ENCODE measurements around the gene HSF5. TPM values are rescaled to one million over a fixed set of nuclear protein-coding genes. Genes with fewer than 3 reads are reported as not detected.

HSF5 gene
- total and polyA plus RNA-seq, 5 donors: 0.02 to 0.23 (median 0.07) TPM; not detected in 1

DNA sequence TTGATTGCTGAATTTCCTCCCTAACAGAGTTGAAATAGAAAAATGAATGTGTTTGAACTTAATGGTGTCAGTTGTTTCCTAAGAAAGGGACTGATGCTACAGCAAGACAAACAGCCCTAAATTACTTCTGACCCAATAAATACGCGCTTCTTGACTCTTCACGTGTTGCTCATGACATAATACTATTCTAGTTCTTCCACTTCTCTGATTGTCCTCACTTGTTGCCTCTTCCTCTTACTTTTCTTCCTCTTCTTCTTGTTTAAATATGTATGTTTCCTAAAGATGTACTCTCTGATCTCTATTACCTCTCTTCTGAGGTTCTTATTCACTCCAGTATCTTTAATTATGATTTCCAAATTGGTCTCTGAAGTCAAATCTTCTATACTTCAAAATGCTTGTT, 103.3 kb downstream of the HSF5 start:
- no peaks in the 10 kb centered on the region for H3K9me3 ChIP-seq (ENCODE audit: control insufficient read depth, low read length)
- ATAC-seq: no peak
- 79% methylated on average over 3 of the region's 3 CpGs for WGBS

DNA sequence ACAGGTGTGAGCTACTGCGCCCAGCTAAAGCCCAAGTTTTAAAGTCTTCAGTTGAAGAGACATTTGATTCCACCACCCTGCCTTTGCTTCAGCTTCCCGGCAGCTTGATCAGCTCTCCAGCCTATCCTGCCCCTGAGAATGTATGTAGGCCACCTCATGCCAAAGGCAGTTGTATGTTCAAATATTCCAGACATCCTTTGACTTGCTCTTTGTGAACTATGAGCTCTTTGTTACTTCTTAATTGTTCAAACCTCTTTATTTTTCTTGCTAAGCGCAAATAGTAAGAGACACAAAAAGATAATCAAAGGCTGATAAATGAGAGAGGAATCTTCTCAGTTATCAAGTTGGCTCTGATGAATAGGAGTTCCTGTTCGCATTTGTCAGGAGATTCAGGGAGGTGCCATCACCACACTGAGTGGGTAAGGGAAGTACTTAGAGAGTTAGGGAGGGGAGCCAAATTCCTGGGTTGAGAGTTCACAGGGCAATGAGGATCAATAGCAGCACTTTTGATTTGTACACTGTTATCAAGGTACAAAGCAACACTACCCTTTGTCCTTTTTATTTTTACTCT, 104.2 kb downstream of the HSF5 start:
- 54% methylated on average over 4 of the region's 4 CpGs for WGBS
- intact Hi-C loops (cut with DNase I): no loop called here

More for the DNA sequence above, 103.3 kb downstream of the HSF5 start:
- no peaks in the 10 kb centered on the region for H3K4me1 ChIP-seq (ENCODE audit: control insufficient read depth, insufficient read depth, low read length)
- H3K4me3 ChIP-seq (ENCODE audit: low read length): no peak overlapping the region
- no peak overlapping the region for H3K27ac ChIP-seq (ENCODE audit: low read length)
- no peak for DNase-seq
- intact Hi-C loops (cut with DNase I): no loop called here
- no peaks in the 10 kb centered on the region for H3K27me3 ChIP-seq (ENCODE audit: control insufficient read depth, insufficient read depth)

DNA sequence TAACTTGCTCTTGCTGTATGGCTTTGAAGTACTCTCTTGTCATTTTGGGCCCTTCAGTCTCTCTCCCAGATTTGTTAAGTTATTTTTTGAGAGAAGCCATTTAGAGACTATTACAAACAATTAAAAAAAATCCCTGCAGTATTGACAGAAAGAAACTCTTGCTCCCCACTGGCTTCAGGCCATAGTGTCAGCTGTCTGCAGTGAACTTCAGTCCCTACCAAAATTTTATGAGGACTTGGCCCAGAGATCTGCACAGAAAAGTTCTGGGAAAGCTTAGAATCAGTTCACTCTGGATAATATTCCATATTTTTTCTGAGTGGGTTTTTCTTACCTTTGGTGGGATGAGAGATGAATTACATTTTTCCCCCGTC, 105.4 kb downstream of the HSF5 start:
- Histone ChIP-seq H3K27me3 (ENCODE audit: control insufficient read depth, insufficient read depth) (no peaks in the 10 kb centered on the region), H3K4me3 (ENCODE audit: low read length) (no peak overlapping the region), H3K4me1 (ENCODE audit: control insufficient read depth, insufficient read depth, low read length) (no peaks in the 10 kb centered on the region), H3K9me3 (ENCODE audit: control insufficient read depth, low read length) (no peaks in the 10 kb centered on the region), H3K27ac (ENCODE audit: low read length) (no peak overlapping the region)
- 78% methylated on average over 1 of the region's 1 CpG for WGBS
- DNase-seq (no peak), ATAC-seq (no peak)
- intact Hi-C loops (cut with DNase I): no loop called here

More for the DNA sequence above, 104.2 kb downstream of the HSF5 start:
- no peak overlapping the region for H3K27ac ChIP-seq (ENCODE audit: low read length)
- no peaks in the 10 kb centered on the region for H3K4me1 ChIP-seq (ENCODE audit: control insufficient read depth, insufficient read depth, low read length)
- H3K9me3 ChIP-seq (ENCODE audit: control insufficient read depth, low read length): no peaks in the 10 kb centered on the region
- DNase-seq (no peak), ATAC-seq (peak in 1 of 2 donors; percentile 42)
- H3K4me3 ChIP-seq (ENCODE audit: low read length): no peak overlapping the region
- H3K27me3 ChIP-seq (ENCODE audit: control insufficient read depth, insufficient read depth): no peaks in the 10 kb centered on the region

DNA sequence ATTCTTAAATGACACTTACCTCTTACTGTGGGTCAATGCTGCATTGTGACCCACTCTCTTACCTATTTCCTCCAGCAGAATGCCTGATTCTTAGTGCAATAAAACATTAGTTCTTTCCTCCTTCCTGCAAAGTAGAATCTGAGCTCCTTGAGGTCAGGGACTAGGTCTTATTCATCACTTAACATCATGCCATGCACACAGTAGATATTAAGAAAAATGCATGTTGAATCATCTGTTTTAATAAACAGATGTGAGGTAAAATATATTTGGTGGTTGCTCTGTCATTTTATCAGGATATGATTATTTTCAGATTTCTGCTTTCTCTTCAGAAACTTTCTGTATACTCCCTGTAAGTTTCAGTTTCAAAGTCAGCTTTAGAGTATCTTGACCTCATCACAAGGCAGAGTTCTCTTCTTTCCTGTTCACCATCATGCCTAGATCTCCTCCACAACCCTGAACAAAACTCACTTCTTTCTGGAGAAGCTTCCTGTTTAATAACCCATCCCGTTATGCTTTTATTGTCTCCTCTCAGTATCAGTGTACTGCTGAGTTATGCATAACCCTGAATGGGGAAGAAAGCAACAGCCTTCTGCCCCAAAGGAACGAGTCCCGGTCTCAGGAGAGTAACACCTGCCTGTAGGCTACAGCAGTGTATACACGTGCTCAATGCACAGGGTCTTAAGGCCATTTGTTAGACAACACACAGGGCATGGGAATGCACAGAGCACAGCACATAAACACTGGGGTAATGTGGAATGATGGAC, 105.9 kb downstream of the HSF5 start:
- H3K4me3 ChIP-seq (ENCODE audit: low read length): no peak overlapping the region
- 49% methylated on average over 4 of the region's 4 CpGs for WGBS
- H3K27me3 ChIP-seq (ENCODE audit: control insufficient read depth, insufficient read depth): no peaks in the 10 kb centered on the region
- no peaks in the 10 kb centered on the region for H3K9me3 ChIP-seq (ENCODE audit: control insufficient read depth, low read length)
- no peaks in the 10 kb centered on the region for H3K4me1 ChIP-seq (ENCODE audit: control insufficient read depth, insufficient read depth, low read length)
- intact Hi-C loops (cut with DNase I): no loop called here
- no peak for ATAC-seq
- DNase-seq: no peak
- H3K27ac ChIP-seq (ENCODE audit: low read length): no peak overlapping the region

DNA sequence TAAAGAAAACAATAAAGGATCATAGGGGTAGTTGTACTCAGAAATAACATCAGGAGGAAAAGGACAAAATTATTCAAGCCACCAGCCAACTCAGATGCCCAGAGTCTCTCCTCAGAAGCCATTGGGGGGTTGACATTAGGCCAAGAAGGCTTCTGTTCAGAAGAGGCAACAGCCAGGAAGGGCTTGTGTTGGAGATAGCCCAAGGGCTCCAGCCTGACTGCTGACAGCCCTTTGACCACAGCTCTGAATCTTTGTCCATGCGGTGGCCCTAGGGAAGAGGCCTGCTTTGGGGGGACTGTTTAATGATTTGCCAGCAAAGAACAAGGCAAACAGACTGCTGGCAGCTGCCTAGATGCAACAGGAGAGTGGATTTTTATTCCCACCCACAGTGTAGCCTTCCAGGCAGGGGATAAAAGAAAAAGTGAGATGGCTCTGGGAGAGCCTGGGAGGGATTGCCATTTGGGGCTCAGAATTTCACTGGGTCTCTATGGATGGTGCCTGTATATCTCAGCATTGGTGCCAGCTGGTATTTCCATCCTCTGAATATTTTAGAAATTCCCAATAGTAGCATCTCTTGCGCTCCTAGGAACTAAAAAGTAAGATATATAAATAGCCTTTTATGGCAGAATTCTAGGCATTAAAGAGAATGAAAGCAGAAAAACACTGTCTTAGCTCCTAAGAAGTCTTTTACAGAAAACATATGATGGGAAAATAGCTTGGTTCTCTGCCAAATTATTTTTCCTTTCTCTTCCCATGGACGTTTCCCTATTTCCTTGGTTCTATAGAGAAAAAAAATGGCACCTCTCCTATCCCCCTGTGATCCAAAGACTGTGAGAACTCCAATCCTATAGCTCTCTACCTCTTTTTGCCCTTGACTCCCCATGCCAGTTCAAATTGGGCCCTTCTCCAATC, 106.8 kb downstream of the HSF5 start:
- ATAC-seq (no peak), DNase-seq (no peak)
- 42% methylated on average over 3 of the region's 3 CpGs for WGBS
- Histone ChIP-seq H3K27me3 (ENCODE audit: control insufficient read depth, insufficient read depth) (no peaks in the 10 kb centered on the region), H3K9me3 (ENCODE audit: control insufficient read depth, low read length) (no peaks in the 10 kb centered on the region), H3K4me3 (ENCODE audit: low read length) (no peak overlapping the region), H3K4me1 (ENCODE audit: control insufficient read depth, insufficient read depth, low read length) (no peaks in the 10 kb centered on the region), H3K27ac (ENCODE audit: low read length) (no peak overlapping the region)
- intact Hi-C loops (cut with DNase I): no loop called here

DNA sequence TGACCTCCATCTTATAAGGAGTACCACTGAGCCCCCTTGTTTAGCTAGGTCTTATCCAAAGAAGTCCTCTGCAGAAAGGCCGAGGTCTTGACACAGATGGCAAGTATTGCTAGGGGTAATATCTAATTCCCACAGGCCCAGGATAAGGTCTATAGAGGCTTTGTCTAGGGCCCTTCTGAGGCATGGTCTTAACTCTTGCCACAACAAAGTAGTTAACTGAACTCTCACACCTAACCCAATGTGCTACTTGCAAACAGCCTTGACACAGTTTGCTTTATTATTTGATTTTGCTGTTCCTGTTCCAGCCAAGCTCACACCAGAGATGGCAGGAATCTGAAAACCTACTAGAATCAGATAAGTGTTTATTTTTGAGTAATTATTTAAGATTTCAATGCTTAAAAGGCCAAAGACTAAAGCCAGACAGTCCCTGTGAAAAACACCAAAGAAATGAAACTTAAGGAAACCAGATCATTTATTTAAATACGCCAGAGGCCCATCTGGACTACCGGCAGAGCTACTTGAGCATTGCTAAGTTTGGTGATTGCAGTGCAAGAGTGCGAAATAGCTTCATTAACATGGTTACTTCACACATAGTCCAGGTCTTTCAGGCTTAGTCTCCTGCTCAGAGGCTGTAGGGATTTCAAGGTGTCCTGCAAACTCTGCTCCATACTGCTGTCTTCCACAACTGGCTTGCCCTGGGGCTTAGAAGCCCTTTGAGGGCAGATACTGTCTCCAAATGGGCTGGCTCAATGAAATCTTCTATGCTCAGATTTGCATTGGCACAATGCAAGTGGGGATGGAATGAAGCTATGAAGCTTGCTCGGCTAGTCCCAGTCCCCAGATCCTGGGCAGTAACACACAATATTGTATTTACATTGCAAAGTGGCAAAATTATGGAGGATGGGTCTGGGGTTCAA, 107.7 kb downstream of the HSF5 start:
- intact Hi-C loops (cut with DNase I): no loop called here
- Histone ChIP-seq H3K27ac (ENCODE audit: low read length) (no peak overlapping the region), H3K9me3 (ENCODE audit: control insufficient read depth, low read length) (no peaks in the 10 kb centered on the region), H3K4me3 (ENCODE audit: low read length) (no peak overlapping the region), H3K4me1 (ENCODE audit: control insufficient read depth, insufficient read depth, low read length) (no peaks in the 10 kb centered on the region), H3K27me3 (ENCODE audit: control insufficient read depth, insufficient read depth) (no peaks in the 10 kb centered on the region)
- ATAC-seq (no peak), DNase-seq (no peak)
- 90% methylated on average over 5 of the region's 5 CpGs for WGBS

DNA sequence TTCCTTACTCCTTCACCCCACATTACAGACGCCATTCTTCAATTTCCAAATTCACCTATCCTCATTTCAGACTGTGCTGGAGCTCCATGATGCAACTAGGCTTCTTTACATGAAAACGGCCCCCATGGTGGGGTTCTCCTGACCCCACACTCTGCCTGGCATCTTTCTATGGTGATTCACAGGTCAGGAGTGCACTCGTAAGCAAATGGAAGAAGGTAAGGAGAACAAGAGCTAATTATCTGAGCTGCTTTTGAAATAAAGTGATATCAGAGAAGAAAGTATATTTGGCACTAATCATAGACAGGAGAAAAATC, 108.7 kb downstream of the HSF5 start:
- ATAC-seq (no peak), DNase-seq (no peak)
- Histone ChIP-seq H3K27ac (ENCODE audit: low read length) (no peak overlapping the region), H3K9me3 (ENCODE audit: control insufficient read depth, low read length) (no peaks in the 10 kb centered on the region), H3K4me3 (ENCODE audit: low read length) (no peak overlapping the region), H3K4me1 (ENCODE audit: control insufficient read depth, insufficient read depth, low read length) (no peaks in the 10 kb centered on the region), H3K27me3 (ENCODE audit: control insufficient read depth, insufficient read depth) (no peaks in the 10 kb centered on the region)
- intact Hi-C loops (cut with DNase I): no loop called here
- WGBS: 66% methylated on average over 3 of the region's 3 CpGs

DNA sequence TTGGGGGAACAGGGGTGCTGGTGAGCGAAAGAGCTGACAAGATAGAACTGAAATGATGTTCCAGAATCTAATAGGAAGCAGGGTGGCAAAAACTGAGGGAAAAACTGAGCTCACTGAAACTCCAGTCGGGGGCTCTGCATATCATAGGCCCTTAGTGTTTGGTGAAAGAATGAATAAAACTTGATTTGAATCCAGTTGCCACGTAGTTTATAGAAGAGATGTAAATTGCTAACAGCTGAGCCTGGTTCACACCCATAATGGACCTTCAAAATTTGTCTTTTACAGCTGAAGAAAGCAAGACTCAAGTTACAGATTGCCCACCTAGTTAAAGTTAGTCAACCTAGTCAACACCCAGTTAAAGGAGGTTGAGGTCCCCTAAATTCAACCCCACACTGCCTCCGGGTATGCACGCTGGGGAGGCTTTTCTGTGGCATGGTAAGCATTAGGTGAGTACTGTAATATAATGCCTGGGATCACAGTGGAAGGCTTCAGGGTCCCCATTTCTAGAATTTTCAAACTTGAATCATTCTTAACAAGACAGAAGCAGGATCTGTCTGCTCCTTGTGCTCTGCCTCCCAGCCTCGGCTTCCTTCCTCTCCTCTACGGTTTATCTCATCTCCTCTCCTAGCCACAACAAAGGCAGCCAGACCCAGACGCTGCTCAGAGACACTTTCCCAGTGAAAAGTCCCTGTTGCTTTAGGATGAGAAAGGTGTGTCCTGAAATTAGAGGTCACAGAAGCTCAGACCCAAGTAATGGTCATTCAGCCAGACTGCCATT, 109.3 kb downstream of the HSF5 start:
- H3K4me1 ChIP-seq (ENCODE audit: control insufficient read depth, insufficient read depth, low read length): no peaks in the 10 kb centered on the region
- ATAC-seq (no peak), DNase-seq (no peak)
- WGBS: 56% methylated on average over 8 of the region's 8 CpGs
- no peak overlapping the region for H3K4me3 ChIP-seq (ENCODE audit: low read length)
- no peaks in the 10 kb centered on the region for H3K9me3 ChIP-seq (ENCODE audit: control insufficient read depth, low read length)
- H3K27ac ChIP-seq (ENCODE audit: low read length): no peak overlapping the region
- intact Hi-C loops (cut with DNase I): no loop called here
- no peaks in the 10 kb centered on the region for H3K27me3 ChIP-seq (ENCODE audit: control insufficient read depth, insufficient read depth)

DNA sequence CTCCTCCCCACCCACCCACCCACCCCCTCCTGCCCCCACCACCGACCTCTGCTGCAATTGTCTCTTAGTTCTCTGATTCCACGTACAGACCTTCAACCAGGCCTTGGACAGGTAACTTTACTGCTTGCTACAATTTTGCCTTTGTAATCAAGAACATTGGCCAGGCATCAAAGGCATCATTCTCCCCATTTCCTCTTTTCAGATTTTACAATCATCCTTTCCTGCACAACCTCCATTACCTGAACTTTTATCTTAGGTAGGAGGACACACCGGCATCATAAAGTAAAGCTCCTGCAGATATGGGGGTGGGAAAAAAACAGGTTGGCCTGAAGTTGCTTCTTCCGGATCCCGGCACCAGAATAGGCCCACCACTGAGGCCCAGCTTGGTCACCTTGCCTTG, 110.5 kb downstream of the HSF5 start:
- no peaks in the 10 kb centered on the region for H3K27me3 ChIP-seq (ENCODE audit: control insufficient read depth, insufficient read depth)
- H3K4me3 ChIP-seq (ENCODE audit: low read length): no peak overlapping the region
- intact Hi-C loops (cut with DNase I): no loop called here
- 80% methylated on average over 5 of the region's 5 CpGs for WGBS
- no peaks in the 10 kb centered on the region for H3K4me1 ChIP-seq (ENCODE audit: control insufficient read depth, insufficient read depth, low read length)
- no peak for ATAC-seq
- no peak overlapping the region for H3K27ac ChIP-seq (ENCODE audit: low read length)
- no peaks in the 10 kb centered on the region for H3K9me3 ChIP-seq (ENCODE audit: control insufficient read depth, low read length)
- DNase-seq: no peak

DNA sequence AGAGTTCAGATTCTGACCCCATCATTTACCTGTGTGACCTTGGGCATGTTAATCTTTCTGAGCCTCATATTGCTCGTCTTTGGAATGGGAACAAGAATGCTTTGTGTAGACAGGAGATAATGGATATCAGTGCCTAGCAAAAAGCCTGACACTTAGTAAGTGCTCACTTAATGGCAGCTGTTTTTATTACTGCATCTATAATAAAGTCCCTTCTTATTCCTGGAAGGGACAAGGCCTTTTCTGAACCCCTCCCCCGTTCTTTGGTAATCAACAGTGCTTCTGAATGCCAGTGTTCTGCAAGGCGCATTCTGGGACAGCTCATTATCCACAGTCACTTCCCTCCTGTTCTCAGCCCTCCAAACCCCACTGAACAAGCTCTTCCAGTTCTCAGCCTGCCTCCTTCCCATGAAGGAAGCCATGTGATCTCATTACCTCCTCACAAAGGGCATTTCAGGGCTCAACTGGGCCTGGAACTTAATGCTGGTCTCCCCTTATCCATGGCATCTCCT, 111.1 kb downstream of the HSF5 start:
- Histone ChIP-seq H3K27me3 (ENCODE audit: control insufficient read depth, insufficient read depth) (no peaks in the 10 kb centered on the region), H3K9me3 (ENCODE audit: control insufficient read depth, low read length) (no peaks in the 10 kb centered on the region), H3K4me3 (ENCODE audit: low read length) (no peak overlapping the region), H3K27ac (ENCODE audit: low read length) (no peak overlapping the region), H3K4me1 (ENCODE audit: control insufficient read depth, insufficient read depth, low read length) (no peaks in the 10 kb centered on the region)
- DNase-seq (no peak), ATAC-seq (no peak)
- intact Hi-C loops (cut with DNase I): no loop called here
- 67% methylated on average over 3 of the region's 3 CpGs for WGBS

Data from right cardiac atrium (tissue), 5 donors.